ENCODE data around the gene MYCT1. TPM values are rescaled to one million over a fixed set of nuclear protein-coding genes. Genes with fewer than 3 reads are reported as not detected.
"Not testable (repeated sequence)": the region's sequence is repeated elsewhere in the genome, so short reads cannot be mapped to it uniquely, and the experiment has no call there.

MYCT1 gene
- polyA plus RNA-seq, 3 donors: 13.1 to 16.2 (median 16.2) TPM

DNA sequence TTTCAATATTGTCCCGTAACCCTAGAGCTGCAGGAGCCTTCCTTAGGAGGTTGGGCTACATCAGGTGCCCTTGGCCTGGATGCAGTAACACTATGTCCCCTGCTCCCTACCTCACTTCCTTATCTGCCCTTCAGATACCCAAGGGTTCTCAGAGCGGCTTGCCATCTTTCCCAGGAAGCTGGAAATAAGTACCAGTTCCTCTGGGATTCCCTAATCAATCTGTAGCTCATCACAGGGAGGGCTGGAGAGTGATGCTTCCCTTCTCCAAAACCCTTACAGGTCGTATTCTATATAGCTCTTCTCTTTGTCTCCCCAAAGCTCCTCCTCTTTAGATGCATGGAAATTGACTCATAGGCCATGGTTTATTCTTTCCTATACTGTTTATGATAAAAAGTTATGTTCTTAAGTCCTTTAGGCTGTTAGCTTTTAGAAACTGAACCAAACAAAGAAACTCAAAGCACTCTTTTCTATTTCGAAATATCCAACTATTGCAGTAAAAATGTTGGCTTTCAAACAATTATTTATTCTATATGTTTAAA, 4.2 kb downstream of the MYCT1 start:
- DNase-seq: no peak

DNA sequence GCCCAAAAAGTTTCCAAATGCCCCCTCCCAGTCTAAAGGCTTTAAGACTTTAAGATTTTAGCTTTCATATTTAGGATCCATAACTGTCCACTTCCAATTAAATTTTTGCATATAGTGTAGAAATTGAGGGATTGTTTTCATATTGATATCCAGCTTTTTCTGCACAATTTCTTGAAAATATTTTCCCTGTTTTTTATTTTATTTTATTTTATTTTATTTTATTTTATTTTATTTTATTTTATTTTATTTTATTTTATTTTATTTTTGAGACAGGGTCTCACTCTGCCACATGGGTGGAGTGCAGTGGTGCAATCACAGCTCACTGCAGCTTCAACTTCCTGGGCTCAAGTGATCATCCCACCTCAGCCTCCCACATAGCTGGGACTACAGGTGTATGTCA, 6.1 kb downstream of the MYCT1 start:
- not testable (repeated sequence) for DNase-seq

DNA sequence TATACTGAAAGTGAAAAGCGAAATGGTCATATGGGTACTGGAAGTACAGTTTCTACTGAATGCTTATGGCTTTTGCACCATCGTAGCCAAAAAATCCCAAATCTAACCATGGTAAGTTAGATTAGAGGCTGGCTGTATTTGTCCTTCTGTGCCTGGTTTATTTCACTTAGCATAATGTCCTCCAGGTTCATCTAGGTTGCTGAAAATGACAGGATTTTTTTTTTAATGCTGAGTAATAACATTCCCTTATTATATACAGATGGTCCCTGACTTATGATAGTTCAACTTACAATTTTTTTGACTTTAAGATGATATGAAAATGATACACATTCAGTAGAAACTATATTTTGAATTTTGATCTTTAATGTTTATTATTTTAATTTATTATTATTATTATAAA, 7.6 kb downstream of the MYCT1 start:
- DNase-seq: no peak

DNA sequence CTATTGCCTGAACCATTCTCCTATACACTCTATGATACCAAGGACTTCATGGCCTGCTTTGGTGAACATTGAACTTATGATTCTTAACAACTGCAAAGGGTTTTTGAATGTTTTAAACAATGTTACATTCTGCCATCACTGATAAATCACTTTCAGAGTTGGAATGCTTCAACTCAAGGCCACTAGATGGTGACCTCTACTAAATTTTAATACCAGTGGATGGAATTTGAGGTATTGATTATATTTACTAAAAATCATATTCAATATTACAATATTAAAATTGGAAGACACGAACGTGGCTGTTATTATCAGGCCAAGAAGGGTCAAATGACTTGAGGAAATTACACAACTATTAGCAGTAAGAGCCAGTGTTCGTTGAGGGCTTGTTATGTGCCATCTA, 18.6 kb downstream of the MYCT1 start:
- DNase-seq: no peak

DNA sequence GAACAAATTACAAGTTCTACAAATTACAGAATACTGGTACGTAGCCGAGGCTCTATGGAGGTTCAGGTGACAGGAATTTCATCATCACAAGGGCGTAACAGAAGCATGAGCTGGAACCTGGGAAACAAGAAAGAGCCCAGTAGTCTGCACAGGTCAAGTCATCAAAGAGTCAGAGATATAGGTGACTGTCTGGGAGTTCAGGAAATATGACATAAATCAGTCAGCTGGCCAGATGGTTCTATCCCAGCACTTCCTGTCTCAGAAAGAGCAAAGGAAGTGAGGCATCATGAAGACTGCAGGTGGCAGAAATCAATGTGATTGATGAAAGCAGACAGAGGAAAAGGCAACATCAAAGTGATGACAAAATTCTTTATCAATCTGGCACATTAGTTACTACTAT, 23.3 kb downstream of the MYCT1 start:
- no peak for DNase-seq

DNA sequence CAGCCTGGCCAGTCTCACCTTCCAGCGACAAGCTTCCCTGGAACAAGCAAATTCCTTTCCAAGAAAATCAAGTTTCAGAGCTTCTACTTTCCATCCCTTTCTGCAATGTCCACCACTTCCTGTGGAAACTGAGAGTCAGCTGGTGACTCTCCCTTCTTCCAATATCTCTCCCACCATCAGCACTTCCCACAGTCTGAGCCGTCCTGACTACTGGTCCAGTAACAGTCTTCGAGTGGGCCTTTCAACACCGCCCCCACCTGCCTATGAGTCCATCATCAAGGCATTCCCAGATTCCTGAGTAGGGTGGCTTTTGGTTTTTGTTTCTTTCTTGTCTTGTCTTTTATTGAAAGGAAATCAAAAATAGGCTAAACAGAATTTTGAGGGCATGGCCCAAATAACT, 24.3 kb downstream of the MYCT1 start:
- no peak for DNase-seq

DNA sequence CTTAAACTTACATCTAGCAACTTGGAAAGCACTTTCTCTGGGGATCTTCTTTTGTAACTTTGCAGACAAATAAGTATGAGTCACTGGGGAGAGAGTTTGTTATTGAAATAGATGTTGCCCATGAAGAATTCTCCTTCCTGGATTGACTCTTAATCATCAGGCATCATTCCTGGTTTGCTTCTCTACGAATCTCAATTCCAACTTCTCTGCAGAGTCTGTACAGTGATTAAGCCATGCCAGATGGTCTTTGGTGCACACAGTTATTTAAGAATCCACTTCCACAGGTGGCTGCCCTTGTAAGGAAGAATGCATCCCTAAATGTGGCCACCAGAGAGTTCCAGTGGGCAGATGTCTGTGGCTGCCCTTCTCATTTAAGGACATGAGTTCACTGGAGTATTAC, 25.7 kb downstream of the MYCT1 start:
- DNase-seq: no peak

DNA sequence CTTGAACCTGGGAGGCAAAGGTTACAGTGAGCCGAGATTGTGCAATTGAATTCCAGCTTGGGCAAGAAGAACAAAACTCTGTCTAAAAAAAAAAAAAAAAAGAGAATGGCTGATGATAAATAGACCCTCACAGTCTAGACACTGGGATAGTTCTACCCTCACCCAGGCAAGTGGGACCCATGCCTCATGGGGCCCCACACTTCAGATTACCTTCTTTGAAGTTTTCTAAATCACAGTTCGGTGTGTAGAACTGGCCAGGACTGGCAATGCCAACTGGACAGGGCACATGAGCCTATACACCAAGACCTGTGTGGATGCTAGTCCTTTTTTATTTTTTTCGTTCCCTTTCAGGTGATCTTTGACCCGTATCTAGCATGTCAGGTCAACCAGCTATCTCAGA, 28.6 kb downstream of the MYCT1 start:
- no peak for DNase-seq

DNA sequence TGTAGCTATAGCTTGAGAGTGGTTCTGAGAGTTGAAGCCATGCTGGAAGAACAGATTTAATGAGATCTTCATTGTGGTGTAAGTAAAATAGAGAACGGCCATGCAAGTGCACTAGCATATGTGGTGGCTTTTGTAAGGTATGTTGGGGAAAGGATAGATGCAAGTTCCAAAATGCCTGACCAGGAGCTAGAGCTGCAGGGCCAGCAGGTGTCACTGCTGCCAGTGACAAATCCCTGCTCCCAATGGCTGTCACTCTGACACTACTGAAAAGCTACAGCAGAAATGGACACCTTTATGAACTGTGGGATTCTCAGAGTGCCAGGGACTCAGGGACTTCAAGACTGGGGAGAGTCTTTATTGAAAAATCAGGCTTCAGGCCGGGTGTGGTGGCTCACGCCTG, 29.8 kb downstream of the MYCT1 start:
- DNase-seq: no peak

DNA sequence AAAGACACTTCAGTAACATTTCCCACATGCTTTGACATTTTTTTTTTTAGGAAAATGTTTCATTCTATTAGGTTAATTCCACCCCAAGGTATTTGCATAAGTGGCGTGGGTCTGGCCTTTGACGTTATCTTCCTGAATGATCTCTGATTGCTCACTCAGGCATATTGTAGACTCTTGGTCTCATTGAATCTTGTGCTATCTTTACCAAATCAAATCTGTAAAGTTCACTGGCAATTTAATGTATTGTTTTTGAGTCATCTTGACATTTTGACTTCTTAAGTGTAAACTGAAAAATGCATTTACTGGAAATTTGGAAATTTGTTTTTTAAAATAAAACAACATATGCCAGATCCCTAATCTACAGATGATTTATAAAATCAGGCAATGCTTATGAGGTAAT, 36.9 kb downstream of the MYCT1 start:
- no peak for DNase-seq

DNA sequence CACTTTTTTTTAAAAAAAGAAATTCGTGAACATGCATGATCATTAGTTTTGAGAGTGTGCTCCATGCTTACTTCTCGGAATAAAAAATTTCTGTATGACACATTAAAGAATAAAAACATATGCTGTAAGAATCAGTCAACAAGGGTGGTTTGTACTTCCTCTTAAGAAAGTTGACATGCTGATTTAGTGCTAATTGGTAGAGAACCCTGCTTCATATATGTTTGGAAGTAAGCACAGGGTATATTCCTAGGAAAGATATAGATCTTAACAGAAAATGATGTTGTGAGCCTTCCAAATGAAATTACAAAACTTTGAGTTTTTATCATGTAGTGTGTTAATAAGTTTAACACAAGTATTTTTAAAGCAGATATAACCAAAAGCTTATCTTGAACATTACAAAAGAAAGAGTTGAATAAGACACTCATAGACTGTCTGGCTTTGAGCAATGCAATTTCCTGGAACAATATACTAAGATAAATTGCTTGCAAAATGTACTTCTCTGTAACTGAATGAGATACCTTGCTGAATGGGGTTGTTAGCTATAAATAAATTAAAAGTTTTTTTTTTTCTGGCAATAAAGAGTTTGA, 39.1 kb downstream of the MYCT1 start:
- no peak for DNase-seq

DNA sequence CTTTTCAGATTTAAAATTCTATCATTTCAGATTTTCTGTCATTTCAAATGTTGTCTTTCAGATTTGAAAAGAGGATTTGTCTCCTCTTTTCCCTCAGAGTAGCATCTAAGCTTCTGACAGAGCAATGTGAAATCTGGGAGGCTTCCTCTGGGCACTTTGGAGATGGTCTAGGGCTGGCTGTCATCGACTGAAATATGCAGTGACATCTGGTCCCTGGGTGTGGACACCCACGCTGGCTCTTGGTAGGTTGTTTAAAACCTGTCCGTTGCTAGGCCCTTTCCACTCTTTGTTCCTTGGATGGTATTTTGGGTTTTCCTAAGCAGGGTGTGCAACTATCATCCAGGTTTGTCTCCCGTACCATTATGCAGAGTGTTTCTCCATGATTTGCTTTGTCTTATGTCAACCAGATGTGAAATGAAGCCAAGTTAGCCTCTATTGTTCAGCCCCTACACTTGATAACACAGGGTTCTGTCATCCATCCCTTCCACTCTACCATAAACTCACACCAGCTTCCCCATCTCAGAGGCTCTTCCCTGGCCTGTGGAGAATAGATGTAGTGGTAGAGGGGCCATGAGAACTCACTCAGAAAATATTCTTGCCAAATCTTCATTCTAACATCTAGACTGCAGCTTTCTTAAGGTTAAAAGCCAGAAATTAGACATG, 47.9 kb downstream of the MYCT1 start:
- DNase-seq: no peak

DNA sequence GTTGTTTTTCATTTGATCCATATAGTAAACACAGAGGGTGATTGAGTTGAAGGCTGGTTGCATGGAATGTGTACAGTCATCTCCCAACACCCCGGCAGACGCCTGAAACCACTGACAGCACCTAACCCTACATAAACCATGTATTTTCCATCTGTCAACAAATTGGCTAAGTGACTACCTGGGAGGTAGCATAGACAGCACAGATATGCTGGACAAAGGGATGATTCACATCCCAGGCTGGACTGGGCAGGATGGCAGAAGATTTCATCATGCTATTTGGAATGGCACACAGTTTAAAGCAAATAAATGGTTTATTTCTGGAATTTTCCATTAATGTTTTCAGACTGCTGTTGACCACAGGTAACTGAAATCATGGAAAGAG, 48.5 kb downstream of the MYCT1 start:
- DNase-seq: no peak

DNA sequence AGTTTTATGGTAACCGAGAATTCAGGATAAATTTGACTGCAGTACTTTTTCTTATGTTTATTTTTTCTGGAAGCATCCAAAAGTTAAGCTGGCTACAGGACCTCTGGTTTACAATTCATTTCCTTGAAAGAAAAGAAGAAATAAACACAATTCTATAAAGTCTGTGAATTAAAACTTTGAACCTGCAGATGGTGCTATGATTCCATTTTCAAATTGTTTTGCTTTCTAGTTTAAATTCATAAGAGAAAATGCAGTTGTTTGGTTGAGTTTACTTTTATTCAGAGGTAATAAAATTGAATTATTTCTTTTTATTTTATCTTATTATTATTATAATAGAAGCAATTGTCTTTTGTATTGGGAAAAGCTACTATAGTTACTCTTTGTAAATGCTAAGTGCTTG, 51.1 kb downstream of the MYCT1 start:
- no peak for DNase-seq

DNA sequence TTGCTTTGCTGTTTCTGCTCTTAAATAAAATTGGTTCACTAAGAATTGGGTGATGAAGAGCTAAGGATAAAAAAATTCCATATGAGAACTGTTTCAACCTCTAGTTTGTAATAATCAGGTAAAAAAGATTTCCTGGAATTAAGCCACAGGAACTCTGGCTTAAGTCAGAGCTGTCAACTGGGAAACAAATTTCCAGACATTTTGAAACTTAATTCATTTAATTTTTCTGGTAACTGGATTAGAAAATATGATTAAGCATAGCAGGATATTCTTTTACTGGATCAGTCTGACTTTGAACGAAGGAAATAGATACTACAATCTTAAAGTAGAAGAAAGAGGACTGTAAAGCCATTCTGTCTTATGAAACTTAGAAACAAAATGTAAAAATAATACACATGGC, 51.6 kb downstream of the MYCT1 start:
- no peak for DNase-seq

DNA sequence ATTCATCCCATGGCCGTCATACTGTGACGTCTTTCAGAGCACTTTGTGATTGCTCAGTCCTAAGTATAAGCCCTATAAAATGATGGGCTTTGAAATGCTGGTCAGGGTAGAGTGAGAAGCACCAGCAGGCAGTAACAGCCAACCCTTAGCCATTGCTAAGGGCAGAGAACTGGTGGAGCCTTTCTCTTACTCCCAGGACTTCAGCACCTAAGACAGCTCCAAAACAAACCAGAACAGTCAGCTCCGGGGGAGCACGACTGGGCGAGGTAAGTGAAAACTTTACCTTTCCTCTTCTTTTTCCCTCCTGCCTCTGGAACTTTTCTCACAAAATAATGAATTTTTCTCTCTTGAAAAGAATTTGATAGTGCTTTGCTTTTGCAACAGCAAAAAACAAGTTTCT, 53.0 kb downstream of the MYCT1 start, which contains the start of gene VIP:
Gene VIP, plus strand, starts transcription at position 104 of the 400 bp plus-strand sequence. CDS start 1,381 bp downstream, outside the sequence.
- DNase-seq: peak; percentile 30

DNA sequence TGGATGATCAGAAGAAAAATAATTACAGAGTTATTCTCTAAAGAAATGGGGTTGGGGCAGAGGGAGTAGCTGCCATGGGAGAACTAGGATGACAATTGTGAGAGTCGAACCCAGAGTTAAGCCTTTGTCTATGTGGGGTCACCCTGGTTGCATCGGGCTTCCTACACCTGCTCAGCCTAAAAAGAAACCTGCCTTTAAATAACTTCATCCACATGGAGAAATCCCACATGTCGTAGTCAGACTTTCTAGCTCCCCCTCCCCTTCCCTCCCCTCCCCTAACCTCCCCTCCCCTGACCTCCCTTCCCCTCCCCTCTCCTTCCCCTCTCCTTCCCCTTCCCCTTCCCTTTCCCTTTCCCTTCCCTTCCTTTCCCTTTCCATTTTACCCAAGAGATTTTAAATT, 67.6 kb downstream of the MYCT1 start:
- no peak for DNase-seq

DNA sequence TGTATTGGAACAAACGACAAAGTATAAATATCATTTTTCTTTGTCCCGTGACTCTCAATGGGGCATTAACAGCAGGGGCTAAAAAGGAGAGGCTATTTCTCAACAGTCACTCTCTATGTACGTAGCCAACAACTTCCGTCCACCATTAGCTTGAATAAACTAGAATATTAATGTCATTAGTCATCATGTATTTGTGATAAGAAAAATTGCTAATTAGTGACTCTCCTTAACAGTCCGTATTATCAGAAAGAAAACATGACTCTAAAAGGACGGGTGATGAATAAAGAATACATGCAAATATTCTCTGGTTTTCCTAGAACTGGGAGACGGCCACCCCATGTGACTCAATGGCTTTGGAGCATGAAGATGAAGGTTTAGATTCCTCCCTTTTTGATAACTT, 71.5 kb downstream of the MYCT1 start:
- no peak for DNase-seq

DNA sequence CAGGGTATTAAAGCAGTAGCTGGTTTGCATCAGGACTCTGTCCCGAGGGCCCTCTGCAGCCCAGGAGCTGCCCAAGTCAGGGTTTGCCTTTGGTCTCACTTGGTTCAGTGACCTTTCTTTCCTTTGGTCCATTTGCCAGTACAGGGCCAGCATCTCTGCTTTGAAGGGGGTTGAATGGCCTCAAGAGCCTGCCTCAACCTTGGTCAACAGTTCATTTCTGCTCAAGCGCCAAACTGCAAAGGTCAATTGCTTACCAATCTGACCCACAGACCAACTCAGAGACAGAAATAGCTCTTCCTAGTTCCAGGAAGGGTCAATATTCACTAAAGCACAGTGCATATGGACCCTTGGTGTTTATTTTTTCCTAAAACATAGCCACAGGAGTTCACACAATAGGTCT, 72.3 kb downstream of the MYCT1 start:
- no peak for DNase-seq

DNA sequence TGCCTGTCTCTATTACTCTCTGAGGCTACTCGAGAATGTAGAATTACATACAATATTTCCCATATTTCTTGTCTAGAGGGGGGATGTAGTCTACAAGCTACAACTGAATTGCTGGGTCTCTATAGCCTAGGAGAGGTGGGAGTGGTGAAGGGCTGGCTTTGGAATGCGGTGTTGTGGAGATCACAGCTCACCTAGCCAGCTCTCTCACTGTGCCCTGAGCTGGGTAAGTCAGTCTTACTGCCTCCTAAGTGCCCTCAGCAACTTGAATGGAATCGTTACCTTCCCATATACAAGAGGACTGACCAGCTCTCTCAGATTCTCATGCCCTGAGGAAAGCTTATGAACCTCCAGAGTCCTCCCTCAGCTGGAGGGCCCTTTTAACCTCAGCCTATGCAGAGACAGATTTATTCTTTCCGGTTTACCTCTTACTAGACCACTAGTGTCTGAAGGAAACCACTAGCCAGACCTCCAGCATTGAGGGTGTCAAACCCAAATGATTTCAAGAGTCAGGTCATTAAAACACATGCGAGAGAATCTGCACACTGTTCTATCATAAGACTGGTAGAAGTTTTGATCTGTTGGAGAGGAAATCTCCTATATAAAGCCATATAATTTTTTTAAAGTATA, 73.5 kb downstream of the MYCT1 start:
- DNase-seq: no peak

All from renal pelvis (tissue), 4 donors.